Stomach (tissue), 9 donors: ENCODE data around the gene FMN2. TPM values are rescaled to one million over a fixed set of nuclear protein-coding genes. Genes with fewer than 3 reads are reported as not detected.
A peak's percentile ranks its signal among the peaks of the same experiment; 100 is the strongest.

Experiments
- DNase-seq, 2 donors: peaks; one replicate each; pipeline versions ENCODE4 v3.0.0 to v3.0.0-alpha.2; 2013 to 2019
- H3K27ac ChIP-seq, 5 donors: fragments of 200-600 bp in 4 of 5; sonication (generic) in 4 of 5; one replicate each; pipeline ENCODE4 v1.5.1; 2013 to 2019; ENCODE audit warnings: mild to moderate bottlenecking in 1 of 5, moderate library complexity in 1 of 5
- H3K27me3 ChIP-seq, 3 donors: fragments of 200-600 bp; sonication (generic); one replicate each; pipeline ENCODE4 v1.5.1; 2017 to 2019; ENCODE audit warnings: mixed run types in 1 of 3
- H3K36me3 ChIP-seq, 4 donors: fragments of 200-600 bp; sonication (generic); 1 replicate in 3 of 4; 2 replicates in 1 of 4; pipeline ENCODE4 v1.5.1; 2016 to 2019
- H3K4me1 ChIP-seq, 4 donors: fragments of 200-600 bp; sonication (generic); one replicate each; pipeline ENCODE4 v1.5.1; 2016 to 2019
- H3K4me3 ChIP-seq, 4 donors: fragments of 200-600 bp; sonication (generic) in 3 of 4; one replicate each; pipeline ENCODE4 v1.5.1; 2016 to 2019; ENCODE audit warnings: mild to moderate bottlenecking in 1 of 4
- H3K9me3 ChIP-seq, 4 donors: fragments of 200-600 bp; sonication (generic); one replicate each; pipeline ENCODE4 v1.5.1; 2016 to 2019
- EP300 ChIP-seq: sonication (generic); formaldehyde crosslinking; IDR thresholded peaks from one replicate; pipeline ENCODE4 v1.6.1; 2017; ENCODE audit warnings: antibody characterized with exemption
- POLR2A ChIP-seq, 4 donors: fragments of 450-650 bp; IDR thresholded peaks; one replicate each; pipeline ENCODE4 v1.6.1; 2016; ENCODE audit warnings: antibody characterized with exemption in 4 of 4, control low read depth in 2 of 4, mild to moderate bottlenecking in 1 of 4, moderate library complexity in 1 of 4
- POLR2AphosphoS5 ChIP-seq, 3 donors: sonication (generic); formaldehyde crosslinking; IDR thresholded peaks; one replicate each; pipeline ENCODE4 v1.6.1; 2016; ENCODE audit warnings: antibody characterized with exemption in 3 of 3
- WGBS, 5 donors: extraction: QIAGEN DNeasy Blood & Tissue Kit in 3 of 5; methylation state at CpG; one replicate each; pipeline versions ENCODE4 v1.1.5 to v1.1.7; 2013 to 2018; 5-methylcytosine and 5-hydroxymethylcytosine counted together
- intact Hi-C: fragments of 100-400 bp; cut with DNase I; formaldehyde crosslinking; loops from one replicate; pipeline ENCODE4 v1.15.1; 2023; ENCODE audit warnings: low total_unique reads
- polyA plus RNA-seq, 3 donors: library from polyadenylated mRNA; stranded (reverse); fragments of 200-250 nt; gene quantifications; one replicate each; pipeline ENCODE4 v1.2.3, GENCODE V29; 2013
- total RNA-seq, 5 donors: library from RNA; depleted of rRNA; stranded (reverse); fragments of >200 nt; gene quantifications; one replicate each; pipeline versions ENCODE4 v1.1.0 to v1.2.3, GENCODE V29; 2014 to 2016
- TF ChIP-seq, protein P1 (sequence below), 7 experiments: fragments of 450-650 bp in 4 of 7; fragments of 200-600 bp in 3 of 7; sonication (generic) in 3 of 7; IDR thresholded peaks; one replicate each; pipeline ENCODE4 v1.5.1; 2016 to 2019; ENCODE audit warnings: antibody characterized with exemption in 7 of 7, control low read depth in 2 of 7, mild to moderate bottlenecking in 1 of 7
- donor health status: healthy with polysubstance abuse.
- donor health status: Bipolar disorder and iron deficiency.
- donor health status: healthy.

The FMN2 gene
- total and polyA plus RNA-seq, 8 donors: 0.61 to 3.3 (median 0.87) TPM; not detected in 2

DNA sequence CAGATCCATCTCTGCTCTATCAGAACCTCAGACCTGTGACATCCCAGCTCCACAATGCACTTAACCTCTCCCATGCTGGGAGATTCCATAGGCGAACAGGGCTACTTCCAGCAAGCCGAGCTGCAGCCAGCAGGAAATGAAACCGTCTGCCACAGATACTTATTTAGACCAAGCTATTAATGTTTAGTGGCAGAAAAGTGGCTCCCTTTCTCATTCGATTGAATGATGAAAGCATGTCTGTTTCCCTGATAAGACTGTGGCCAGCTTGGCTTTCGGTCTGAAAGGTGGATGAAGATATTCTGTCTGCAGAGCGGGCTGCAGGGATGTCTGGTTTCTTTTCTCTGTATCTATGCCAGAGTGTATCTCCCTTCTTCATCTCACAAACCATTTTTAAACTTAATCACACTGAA is 373.9 kb downstream of the FMN2 start:
- Histone ChIP-seq H3K27ac (no peak overlapping the region), H3K4me1 (no peaks in the 10 kb centered on the region), H3K9me3 (no peaks in the 10 kb centered on the region), H3K4me3 (no peak overlapping the region), H3K36me3 (no peaks in the 10 kb centered on the region), H3K27me3 (no peaks in the 10 kb centered on the region)
- WGBS, 5 donors: 27 to 51% (median 49%) methylated on average over 6 of the region's 6 CpGs
- no peak for TF ChIP-seq POLR2A (IDR thresholded peaks at IDR 0.05)
- TF ChIP-seq, protein P1, sequence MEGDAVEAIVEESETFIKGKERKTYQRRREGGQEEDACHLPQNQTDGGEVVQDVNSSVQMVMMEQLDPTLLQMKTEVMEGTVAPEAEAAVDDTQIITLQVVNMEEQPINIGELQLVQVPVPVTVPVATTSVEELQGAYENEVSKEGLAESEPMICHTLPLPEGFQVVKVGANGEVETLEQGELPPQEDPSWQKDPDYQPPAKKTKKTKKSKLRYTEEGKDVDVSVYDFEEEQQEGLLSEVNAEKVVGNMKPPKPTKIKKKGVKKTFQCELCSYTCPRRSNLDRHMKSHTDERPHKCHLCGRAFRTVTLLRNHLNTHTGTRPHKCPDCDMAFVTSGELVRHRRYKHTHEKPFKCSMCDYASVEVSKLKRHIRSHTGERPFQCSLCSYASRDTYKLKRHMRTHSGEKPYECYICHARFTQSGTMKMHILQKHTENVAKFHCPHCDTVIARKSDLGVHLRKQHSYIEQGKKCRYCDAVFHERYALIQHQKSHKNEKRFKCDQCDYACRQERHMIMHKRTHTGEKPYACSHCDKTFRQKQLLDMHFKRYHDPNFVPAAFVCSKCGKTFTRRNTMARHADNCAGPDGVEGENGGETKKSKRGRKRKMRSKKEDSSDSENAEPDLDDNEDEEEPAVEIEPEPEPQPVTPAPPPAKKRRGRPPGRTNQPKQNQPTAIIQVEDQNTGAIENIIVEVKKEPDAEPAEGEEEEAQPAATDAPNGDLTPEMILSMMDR (IDR thresholded peaks at IDR 0.05): no peak
- TF ChIP-seq EP300: no peak
- TF ChIP-seq POLR2AphosphoS5 (IDR thresholded peaks at IDR 0.05): no peak
- DNase-seq: peak in 1 of 2 donors; percentile 19
- intact Hi-C loops: no loop called here

DNA sequence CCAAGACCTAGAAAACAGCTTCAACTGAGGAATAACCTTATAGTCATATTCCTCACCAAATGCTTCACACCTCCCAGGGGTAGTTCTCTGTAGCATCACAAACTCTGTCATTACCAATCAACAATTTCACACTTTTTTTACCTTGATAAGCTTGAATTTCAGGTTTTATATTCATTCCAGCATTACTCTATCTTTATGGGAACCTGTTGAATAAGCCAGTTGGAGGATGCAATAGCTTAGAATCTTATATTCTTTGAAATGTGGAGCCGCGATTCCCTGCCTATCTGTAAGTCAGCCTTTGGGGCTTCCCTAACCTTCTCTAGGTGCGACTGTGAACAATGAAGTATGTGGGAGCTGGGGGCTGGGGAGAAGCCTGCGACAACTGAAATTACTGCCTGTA is 374.8 kb downstream of the FMN2 start:
- WGBS, 5 donors: 80 to 94% (median 85%) methylated on average over 4 of the region's 4 CpGs

DNA sequence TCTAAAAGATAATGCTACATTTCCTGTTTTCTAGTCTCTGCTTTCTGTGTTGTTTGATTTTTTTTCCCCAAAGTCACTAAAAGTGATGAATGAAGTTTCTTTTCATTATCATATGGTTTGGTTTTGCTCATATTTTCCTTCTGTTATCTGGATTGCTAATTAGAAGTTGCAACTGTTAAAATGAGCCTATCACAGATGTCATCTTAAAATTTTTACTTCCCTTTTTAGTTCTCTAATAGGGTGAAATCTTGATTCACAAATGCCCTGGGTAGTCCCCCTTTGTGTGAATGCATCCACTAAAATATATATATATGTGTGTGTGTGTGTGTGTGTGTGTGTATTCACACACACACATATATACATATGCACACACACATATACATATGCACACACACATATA is 376.2 kb downstream of the FMN2 start:
- Histone ChIP-seq H3K27me3 (no peaks in the 10 kb centered on the region), H3K36me3 (no peaks in the 10 kb centered on the region), H3K27ac (no peak overlapping the region), H3K4me1 (no peaks in the 10 kb centered on the region), H3K9me3 (no peaks in the 10 kb centered on the region), H3K4me3 (no peak overlapping the region)
- DNase-seq: no peak
- TF ChIP-seq POLR2AphosphoS5 (IDR thresholded peaks at IDR 0.05) (no peak), POLR2A (IDR thresholded peaks at IDR 0.05) (no peak), EP300 (no peak)
- TF ChIP-seq, protein P1 (IDR thresholded peaks at IDR 0.05): no peak
- intact Hi-C loops: no loop called here

More for the DNA sequence above, 374.8 kb downstream of the FMN2 start:
- H3K27me3 ChIP-seq: no peaks in the 10 kb centered on the region
- no peaks in the 10 kb centered on the region for H3K36me3 ChIP-seq
- no peak for DNase-seq
- TF ChIP-seq EP300 (no peak), POLR2AphosphoS5 (IDR thresholded peaks at IDR 0.05) (no peak), POLR2A (IDR thresholded peaks at IDR 0.05) (no peak)
- TF ChIP-seq, protein P1 (IDR thresholded peaks at IDR 0.05): no peak
- H3K27ac ChIP-seq: no peak overlapping the region
- intact Hi-C loops: no loop called here
- H3K4me1 ChIP-seq: no peaks in the 10 kb centered on the region
- no peak overlapping the region for H3K4me3 ChIP-seq
- H3K9me3 ChIP-seq: no peaks in the 10 kb centered on the region

DNA sequence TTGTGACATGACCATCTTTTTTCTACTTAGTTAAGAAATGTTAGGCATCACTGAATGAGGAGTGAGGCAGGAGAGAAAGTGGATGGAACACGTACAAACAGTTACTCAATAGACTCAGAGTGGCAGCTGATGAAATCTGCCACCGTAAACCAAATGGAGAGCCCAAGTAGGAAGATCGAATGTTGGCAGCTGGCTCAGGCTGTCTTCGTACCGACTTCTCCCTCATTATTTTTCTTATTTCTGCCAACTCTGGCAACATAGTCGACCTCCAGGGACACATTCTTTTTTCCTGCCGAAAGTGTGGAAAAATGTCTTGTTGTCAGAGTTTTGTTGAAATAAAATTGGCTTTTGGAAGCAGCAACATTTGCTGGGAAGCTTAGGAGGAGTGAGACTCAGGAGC is 377.0 kb downstream of the FMN2 start:
- Histone ChIP-seq H3K4me3 (no peak overlapping the region), H3K36me3 (no peaks in the 10 kb centered on the region), H3K9me3 (no peaks in the 10 kb centered on the region), H3K27ac (no peak overlapping the region), H3K4me1 (no peaks in the 10 kb centered on the region), H3K27me3 (no peaks in the 10 kb centered on the region)
- WGBS, 5 donors: 63 to 81% (median 74%) methylated on average over 7 of the region's 7 CpGs
- no peak for DNase-seq
- intact Hi-C loops: no loop called here
- TF ChIP-seq POLR2A (IDR thresholded peaks at IDR 0.05) (no peak), POLR2AphosphoS5 (IDR thresholded peaks at IDR 0.05) (no peak), EP300 (no peak)
- TF ChIP-seq, protein P1 (IDR thresholded peaks at IDR 0.05): no peak
